Measurements from ENCODE around the gene TCEA2. TPM values are rescaled to one million over a fixed set of nuclear protein-coding genes. Genes with fewer than 3 reads are reported as not detected.

TCEA2 gene
- total and polyA plus RNA-seq, 2 of the 13 experiments (the other 11 are each of a cell fraction or from before 2014, with no cell fraction given), result 28.1 to 33.7 TPM

DNA sequence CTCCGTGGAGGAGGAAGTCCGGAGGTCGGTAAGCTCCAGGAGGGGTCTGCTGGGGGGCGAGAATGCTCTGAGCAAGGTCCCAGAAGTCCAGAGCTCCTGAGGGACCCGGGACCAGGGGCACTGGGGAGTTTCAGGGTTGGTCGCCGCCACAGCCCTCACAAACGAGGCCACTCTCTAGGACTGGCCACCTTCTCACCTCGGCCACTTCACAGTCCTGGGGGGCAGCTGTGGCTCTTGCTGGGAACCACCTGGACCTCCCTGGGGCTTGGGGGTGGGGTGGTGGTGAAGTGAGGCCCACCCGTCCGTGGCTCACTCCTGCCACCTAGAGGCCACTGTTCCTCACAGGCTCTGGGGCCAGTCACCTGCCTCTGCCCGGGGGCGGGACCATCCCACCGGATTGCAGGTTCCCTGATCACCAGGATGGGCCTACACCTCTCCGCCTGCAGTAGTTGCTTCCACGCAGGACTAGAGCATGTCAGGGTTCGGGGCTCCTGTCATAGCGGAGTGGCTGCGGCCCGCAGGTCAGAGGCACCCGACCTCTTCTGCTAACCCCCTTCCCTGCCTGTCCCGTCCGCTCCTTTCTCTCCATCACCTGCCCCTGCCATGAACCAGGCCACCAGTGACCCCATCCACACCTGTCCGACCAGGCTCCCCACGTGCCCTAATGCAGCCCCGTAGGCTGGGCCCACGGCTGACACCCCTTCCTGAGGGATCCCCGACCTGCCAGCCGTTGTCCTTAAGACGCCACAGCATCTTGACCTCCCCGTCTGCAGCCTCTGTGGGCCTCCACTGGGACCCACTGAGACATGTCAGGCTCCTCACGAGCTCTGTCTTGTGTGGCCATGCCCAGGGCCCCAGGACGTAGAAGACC lies 5.1 kb upstream of the TCEA2 start (continued):
- TF ChIP-seq ZNF761 (CRISPR knock-in tag; conservative IDR thresholded peaks at IDR 0.05) (0 out of 2 replicates have a peak, but pooled peaks have one; percentile 55), KLF13 (CRISPR knock-in tag; IDR thresholded peaks at IDR 0.05) (no peak), ARNTL (CRISPR knock-in tag; IDR thresholded peaks at IDR 0.05) (peak; percentile 59), EHMT2 (IDR thresholded peaks at IDR 0.05; ENCODE audit: borderline replicate concordance, low read depth, low read length) (no peak), NR2F1 (CRISPR knock-in tag; IDR thresholded peaks at IDR 0.05) (no peak), LCORL (IDR thresholded peaks at IDR 0.05) (no peak), LCORL (CRISPR knock-in tag; IDR thresholded peaks at IDR 0.05) (peak; percentile 60), ZNF547 (CRISPR knock-in tag; IDR thresholded peaks at IDR 0.05) (no peak), TCF12 (IDR thresholded peaks at IDR 0.05) (no peak), TCF12 (CRISPR knock-in tag; IDR thresholded peaks at IDR 0.05) (peak; percentile 69; the same call in 1 of the 2 replicates), GPN1 (CRISPR knock-in tag; IDR thresholded peaks at IDR 0.05; ENCODE audit: borderline replicate concordance) (no peak; the same call in 1 of the 2 replicates), SP5 (CRISPR knock-in tag; IDR thresholded peaks at IDR 0.05; ENCODE audit: borderline replicate concordance, low read depth) (peak; percentile 85; the same call in 1 of the 2 replicates), ZNF224 (CRISPR knock-in tag; IDR thresholded peaks at IDR 0.05) (peak; percentile 28; the same call in 1 of the 2 replicates), ZNF724P (CRISPR knock-in tag; IDR thresholded peaks at IDR 0.05; ENCODE audit: borderline replicate concordance) (0 out of 2 replicates have a peak, but pooled peaks have one; percentile 71), ZSCAN31 (CRISPR knock-in tag; IDR thresholded peaks at IDR 0.05; ENCODE audit: low read depth) (peak; percentile 14; the same call in 1 of the 2 replicates), MEIS1 (CRISPR knock-in tag; IDR thresholded peaks at IDR 0.05; ENCODE audit: borderline replicate concordance) (peak; percentile 5; the same call in 1 of the 2 replicates), ASH2L (IDR thresholded peaks at IDR 0.05; ENCODE audit: insufficient read length, low read depth, low read length) (no peak), ZNF34 (CRISPR knock-in tag; IDR thresholded peaks at IDR 0.05; ENCODE audit: borderline replicate concordance) (no peak; the same call in 1 of the 2 replicates), ZMYM3 (CRISPR knock-in tag; IDR thresholded peaks at IDR 0.05) (no peak), IRF2 (CRISPR knock-in tag; IDR thresholded peaks at IDR 0.05) (peak; percentile 66)
- TF ChIP-seq, protein P1, sequence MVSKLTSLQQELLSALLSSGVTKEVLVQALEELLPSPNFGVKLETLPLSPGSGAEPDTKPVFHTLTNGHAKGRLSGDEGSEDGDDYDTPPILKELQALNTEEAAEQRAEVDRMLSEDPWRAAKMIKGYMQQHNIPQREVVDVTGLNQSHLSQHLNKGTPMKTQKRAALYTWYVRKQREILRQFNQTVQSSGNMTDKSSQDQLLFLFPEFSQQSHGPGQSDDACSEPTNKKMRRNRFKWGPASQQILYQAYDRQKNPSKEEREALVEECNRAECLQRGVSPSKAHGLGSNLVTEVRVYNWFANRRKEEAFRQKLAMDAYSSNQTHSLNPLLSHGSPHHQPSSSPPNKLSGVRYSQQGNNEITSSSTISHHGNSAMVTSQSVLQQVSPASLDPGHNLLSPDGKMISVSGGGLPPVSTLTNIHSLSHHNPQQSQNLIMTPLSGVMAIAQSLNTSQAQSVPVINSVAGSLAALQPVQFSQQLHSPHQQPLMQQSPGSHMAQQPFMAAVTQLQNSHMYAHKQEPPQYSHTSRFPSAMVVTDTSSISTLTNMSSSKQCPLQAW (CRISPR knock-in tag; IDR thresholded peaks at IDR 0.05), result no peak; the same call in 1 of the 2 replicates
- TF ChIP-seq, protein P2, sequence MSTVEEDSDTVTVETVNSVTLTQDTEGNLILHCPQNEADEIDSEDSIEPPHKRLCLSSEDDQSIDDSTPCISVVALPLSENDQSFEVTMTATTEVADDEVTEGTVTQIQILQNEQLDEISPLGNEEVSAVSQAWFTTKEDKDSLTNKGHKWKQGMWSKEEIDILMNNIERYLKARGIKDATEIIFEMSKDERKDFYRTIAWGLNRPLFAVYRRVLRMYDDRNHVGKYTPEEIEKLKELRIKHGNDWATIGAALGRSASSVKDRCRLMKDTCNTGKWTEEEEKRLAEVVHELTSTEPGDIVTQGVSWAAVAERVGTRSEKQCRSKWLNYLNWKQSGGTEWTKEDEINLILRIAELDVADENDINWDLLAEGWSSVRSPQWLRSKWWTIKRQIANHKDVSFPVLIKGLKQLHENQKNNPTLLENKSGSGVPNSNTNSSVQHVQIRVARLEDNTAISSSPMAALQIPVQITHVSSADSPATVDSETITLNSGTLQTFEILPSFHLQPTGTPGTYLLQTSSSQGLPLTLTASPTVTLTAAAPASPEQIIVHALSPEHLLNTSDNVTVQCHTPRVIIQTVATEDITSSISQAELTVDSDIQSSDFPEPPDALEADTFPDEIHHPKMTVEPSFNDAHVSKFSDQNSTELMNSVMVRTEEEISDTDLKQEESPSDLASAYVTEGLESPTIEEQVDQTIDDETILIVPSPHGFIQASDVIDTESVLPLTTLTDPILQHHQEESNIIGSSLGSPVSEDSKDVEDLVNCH (CRISPR knock-in tag; IDR thresholded peaks at IDR 0.05), result no peak
- TF ChIP-seq, protein P3, sequence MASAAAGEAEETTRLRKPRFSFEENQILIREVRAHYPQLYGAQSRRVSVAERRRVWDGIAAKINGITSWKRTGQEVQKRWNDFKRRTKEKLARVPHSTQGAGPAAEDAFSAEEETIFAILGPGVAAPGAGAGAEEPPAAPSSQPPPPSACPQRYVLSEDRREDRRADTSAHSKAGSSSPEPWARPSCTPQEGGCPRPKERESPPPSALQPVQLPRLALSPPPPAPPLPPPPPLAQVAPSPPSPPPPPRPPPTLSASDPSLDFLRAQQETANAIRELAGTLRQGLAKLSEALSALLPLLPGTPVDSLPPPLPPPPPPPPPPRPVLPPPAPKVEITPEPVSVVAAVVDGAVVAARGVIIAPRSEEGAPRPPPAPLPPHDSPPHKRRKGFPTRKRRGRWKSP (CRISPR knock-in tag; IDR thresholded peaks at IDR 0.05), result no peak
- TF ChIP-seq, protein P4, sequence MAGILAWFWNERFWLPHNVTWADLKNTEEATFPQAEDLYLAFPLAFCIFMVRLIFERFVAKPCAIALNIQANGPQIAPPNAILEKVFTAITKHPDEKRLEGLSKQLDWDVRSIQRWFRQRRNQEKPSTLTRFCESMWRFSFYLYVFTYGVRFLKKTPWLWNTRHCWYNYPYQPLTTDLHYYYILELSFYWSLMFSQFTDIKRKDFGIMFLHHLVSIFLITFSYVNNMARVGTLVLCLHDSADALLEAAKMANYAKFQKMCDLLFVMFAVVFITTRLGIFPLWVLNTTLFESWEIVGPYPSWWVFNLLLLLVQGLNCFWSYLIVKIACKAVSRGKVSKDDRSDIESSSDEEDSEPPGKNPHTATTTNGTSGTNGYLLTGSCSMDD (CRISPR knock-in tag; IDR thresholded peaks at IDR 0.05), result no peak
